Liver (tissue), 9 donors: ENCODE results near the gene ZNF680. TPM values are rescaled to one million over a fixed set of nuclear protein-coding genes. Genes with fewer than 3 reads are reported as not detected.

ENCODE experiments used
- DNase-seq: peaks from one replicate; pipeline ENCODE4 v3.0.0-alpha.2; 2017; ENCODE audit warnings: low spot score
- H3K27ac ChIP-seq, 2 donors: one replicate each; pipeline ENCODE4 v1.7.0; 2013; ENCODE audit warnings: inconsistent platforms in 2 of 2, low read length in 2 of 2, control low read depth in 1 of 2, low read depth in 1 of 2, mild to moderate bottlenecking in 1 of 2
- H3K27me3 ChIP-seq, 4 donors: one replicate each; pipeline versions ENCODE4 v1.6.1 to v1.7.0; 2013; ENCODE audit warnings: low read length in 3 of 4, inconsistent platforms in 1 of 4, mild to moderate bottlenecking in 1 of 4, moderate library complexity in 1 of 4; ENCODE audit not compliant: control insufficient read depth in 4 of 4, insufficient read depth in 4 of 4
- H3K36me3 ChIP-seq, 4 donors: one replicate each; pipeline versions ENCODE4 v1.6.1 to v1.7.0; 2013; ENCODE audit warnings: low read length in 3 of 4, mild to moderate bottlenecking in 3 of 4, low read depth in 1 of 4, moderate library complexity in 1 of 4; ENCODE audit not compliant: control insufficient read depth in 4 of 4, insufficient read depth in 3 of 4
- H3K4me1 ChIP-seq, 4 donors: one replicate each; pipeline versions ENCODE4 v1.6.1 to v1.7.0; 2013; ENCODE audit warnings: low read length in 3 of 4, mild to moderate bottlenecking in 3 of 4, moderate library complexity in 1 of 4; ENCODE audit not compliant: control insufficient read depth in 4 of 4, insufficient read depth in 4 of 4
- H3K4me3 ChIP-seq, 3 donors: one replicate each; pipeline versions ENCODE4 v1.6.1 to v1.7.0; 2013; ENCODE audit warnings: low read length in 3 of 3, control low read depth in 1 of 3, low read depth in 1 of 3, mild to moderate bottlenecking in 1 of 3
- H3K9ac ChIP-seq, 2 donors: one replicate each; pipeline ENCODE4 v1.7.0; 2013; ENCODE audit warnings: low read length in 2 of 2, mild to moderate bottlenecking in 2 of 2, moderate library complexity in 2 of 2, control low read depth in 1 of 2, low read depth in 1 of 2
- H3K9me3 ChIP-seq, 4 donors: one replicate each; pipeline versions ENCODE4 v1.6.1 to v1.7.0; 2013; ENCODE audit warnings: low read length in 3 of 4; ENCODE audit not compliant: control insufficient read depth in 4 of 4
- ATF3 ChIP-seq: IDR thresholded peaks from 2 replicates; pipeline ENCODE4 v1.6.1; 2016; ENCODE audit warnings: antibody characterized with exemption
- CTCF ChIP-seq: fragments of 150-350 bp; IDR thresholded peaks from 2 replicates; pipeline ENCODE4 v1.5.1; 2017; ENCODE audit warnings: improper control_type of control experiment, low read depth, low read length; ENCODE audit not compliant: missing input control
- EGR1 ChIP-seq, 2 donors: IDR thresholded peaks; 2 replicates each; pipeline ENCODE4 v1.6.1; 2016 to 2018; ENCODE audit warnings: antibody characterized with exemption in 2 of 2, low read depth in 2 of 2
- FOXA2 ChIP-seq: IDR thresholded peaks from 2 replicates; pipeline ENCODE4 v1.6.1; 2016; ENCODE audit warnings: antibody characterized with exemption
- HNF4A ChIP-seq, 2 donors: conservative IDR thresholded peaks; 2 replicates each; pipeline ENCODE4 v1.6.1; 2016; ENCODE audit warnings: antibody characterized with exemption in 2 of 2, mild to moderate bottlenecking in 2 of 2
- HNF4G ChIP-seq: IDR thresholded peaks from 2 replicates; pipeline ENCODE4 v1.6.1; 2016; ENCODE audit warnings: antibody characterized with exemption
- JUND ChIP-seq, 2 donors: IDR thresholded peaks; 2 replicates each; pipeline ENCODE4 v1.6.1; 2016; ENCODE audit warnings: antibody characterized with exemption in 2 of 2
- MAX ChIP-seq: IDR thresholded peaks from 2 replicates; pipeline ENCODE4 v1.6.1; 2016; ENCODE audit warnings: antibody characterized with exemption
- NR2F2 ChIP-seq: IDR thresholded peaks from 2 replicates; pipeline ENCODE4 v1.6.1; 2016; ENCODE audit warnings: antibody characterized with exemption
- RAD21 ChIP-seq, 2 donors: IDR thresholded peaks; 2 replicates each; pipeline ENCODE4 v1.6.1; 2016; ENCODE audit warnings: antibody characterized with exemption in 2 of 2, mild to moderate bottlenecking in 2 of 2
- REST ChIP-seq: IDR thresholded peaks from 2 replicates; pipeline ENCODE4 v1.6.1; 2016; ENCODE audit warnings: antibody characterized with exemption, mild to moderate bottlenecking
- SP1 ChIP-seq: IDR thresholded peaks from 2 replicates; pipeline ENCODE4 v1.6.1; 2018; ENCODE audit warnings: antibody characterized with exemption, mild to moderate bottlenecking
- TAF1 ChIP-seq: conservative IDR thresholded peaks from 2 replicates; pipeline ENCODE4 v1.6.1; 2016; ENCODE audit warnings: antibody characterized with exemption, mild to moderate bottlenecking
- YY1 ChIP-seq: IDR thresholded peaks from 2 replicates; pipeline ENCODE4 v1.6.1; 2016; ENCODE audit warnings: antibody characterized with exemption, mild to moderate bottlenecking
- WGBS: extraction: QIAGEN DNeasy Blood & Tissue Kit; methylation state at CpG from one replicate; pipeline ENCODE4 v1.1.7; 2013; 5-methylcytosine and 5-hydroxymethylcytosine counted together
- polyA plus RNA-seq, 2 donors: library from polyadenylated mRNA; stranded (reverse) in 1 of 2; unstranded in 1 of 2; fragments of 200-250 nt in 1 of 2; fragments of >200 nt in 1 of 2; fragmentation: Nextera tagmentation in 1 of 2; extraction: Ambion mirVana in 1 of 2; gene quantifications; one replicate each; pipeline versions ENCODE4 v1.2.1 to v1.2.3, GENCODE V29; 2013 to 2015
- total RNA-seq, 2 donors: library from RNA; depleted of rRNA; stranded (reverse); fragments of >200 nt; gene quantifications; one replicate each; pipeline ENCODE4 v1.2.3, GENCODE V29; 2014
- donor health status: healthy.
- donor health status: healthy.
- donor health status: healthy.
- donor health status: healthy.
- donor health status: healthy.

Gene ZNF680
- total and polyA plus RNA-seq, 4 donors = 3.8 to 20.8 (median 5.5) TPM

- Histone ChIP-seq H3K27me3 (no peaks in the 10 kb centered on the region), H3K9ac (no peak overlapping the region), H3K27ac (no peak overlapping the region), H3K4me1 (peaks cover 0 to 14% (median 8%) of the 10 kb centered on the region in 4 donors), H3K36me3 (peaks cover 0 to 2% (median 0%) of the 10 kb centered on the region in 4 donors), H3K9me3 (no peaks in the 10 kb centered on the region), H3K4me3 (no peak overlapping the region)
- no peak for DNase-seq
- TF ChIP-seq ATF3 = no peak
- TF ChIP-seq HNF4G = no peak
- TF ChIP-seq FOXA2 = no peak
- TF ChIP-seq CTCF = no peak
- no peak for TF ChIP-seq RAD21 (IDR thresholded peaks at IDR 0.05)
- no peak for TF ChIP-seq EGR1 (IDR thresholded peaks at IDR 0.05; ENCODE audit: low read depth in 2 of 2)
- no peak for TF ChIP-seq REST
- no peak for TF ChIP-seq SP1
- no peak for TF ChIP-seq YY1
- TF ChIP-seq JUND (IDR thresholded peaks at IDR 0.05) = no peak
- TF ChIP-seq HNF4A (conservative IDR thresholded peaks at IDR 0.05) = no peak
- 94% methylated on average over 1 of the region's 1 CpG for WGBS
Measured at GRCh38 chr7:64558323-64558705, 4.6 kb downstream of the ZNF680 start.

- Histone ChIP-seq H3K9ac (no peak overlapping the region), H3K4me1 (peaks cover 0 to 14% (median 8%) of the 10 kb centered on the region in 4 donors), H3K27me3 (no peaks in the 10 kb centered on the region), H3K9me3 (no peaks in the 10 kb centered on the region), H3K27ac (no peak overlapping the region), H3K4me3 (no peak overlapping the region), H3K36me3 (peaks cover 0 to 2% (median 0%) of the 10 kb centered on the region in 4 donors)
- 93% methylated on average over 8 of the region's 8 CpGs for WGBS
- DNase-seq = no peak
- TF ChIP-seq TAF1 = no peak
- no peak for TF ChIP-seq SP1
- no peak for TF ChIP-seq RAD21 (IDR thresholded peaks at IDR 0.05)
- TF ChIP-seq CTCF = no peak
- TF ChIP-seq ATF3 = no peak
- no peak for TF ChIP-seq NR2F2
- TF ChIP-seq YY1 = no peak
- TF ChIP-seq REST = no peak
- TF ChIP-seq JUND (IDR thresholded peaks at IDR 0.05) = no peak
- TF ChIP-seq MAX = no peak
Measured at GRCh38 chr7:64557601-64558322, 5.1 kb downstream of the ZNF680 start.
